ENCODE measurements around the gene PRKD2. TPM values are rescaled to one million over a fixed set of nuclear protein-coding genes. Genes with fewer than 3 reads are reported as not detected.

PRKD2 gene
- total and polyA plus RNA-seq, 2 donors (not counting 1 experiment from before 2014, with no cell fraction given) = 8.1 to 11.6 TPM

- no peak overlapping the region for H2AFZ ChIP-seq (ENCODE audit: low read length)
- peaks cover 7% of the 10 kb centered on the region for H3K36me3 ChIP-seq (ENCODE audit: control insufficient read depth, insufficient read depth, low read length)
- TF ChIP-seq EZH2 (IDR thresholded peaks at IDR 0.05; ENCODE audit: low read length, missing control alignments) = no peak
- TF ChIP-seq CTCF (conservative IDR thresholded peaks at IDR 0.05 in 1 of 2, IDR thresholded peaks at IDR 0.05 in 1 of 2; ENCODE audit: low read depth in 1 of 2, low read length in 2 of 2) = no peak
- H3K9me3 ChIP-seq (ENCODE audit: control insufficient read depth, insufficient read depth, low read depth, low read length) = no peaks in the 10 kb centered on the region
- H3K27me3 ChIP-seq (ENCODE audit: control insufficient read depth, insufficient read depth, low read length) = no peaks in the 10 kb centered on the region
- no peak overlapping the region for H3K27ac ChIP-seq (ENCODE audit: insufficient read depth, low read length)
- no peaks in the 10 kb centered on the region for H4K20me1 ChIP-seq (ENCODE audit: control insufficient read depth, extremely low read depth, insufficient read depth, low read length)
- no peak overlapping the region for H3K9ac ChIP-seq (ENCODE audit: insufficient read depth, low read length)
- peaks cover 3% of the 10 kb centered on the region for H3K4me1 ChIP-seq (ENCODE audit: control insufficient read depth, extremely low read depth, insufficient read depth, low read length)
- no peaks in the 10 kb centered on the region for H3K79me2 ChIP-seq (ENCODE audit: control insufficient read depth, insufficient read depth, low read length)
- no peak overlapping the region for H3K4me3 ChIP-seq (replicated peaks in 1 of 4; ENCODE audit: control extremely low read depth in 1 of 4, insufficient read depth in 1 of 4, low read depth in 3 of 4, low read length in 4 of 4)
- DNase-seq (ENCODE audit: low read depth in 2 of 2) = peak in 1 of 2 donors; percentile 62
- no peak overlapping the region for H3K4me2 ChIP-seq (ENCODE audit: extremely low read depth, insufficient read depth, low read length)
Observed at GRCh38 chr19:46670813-46671212, 46.1 kb downstream of the PRKD2 start.

GRCh38 chr19:46668662-46669061, 48.3 kb downstream of the PRKD2 start:
- no peak overlapping the region for H2AFZ ChIP-seq (ENCODE audit: low read length)
- no peaks in the 10 kb centered on the region for H3K27me3 ChIP-seq (ENCODE audit: control insufficient read depth, insufficient read depth, low read length)
- no peaks in the 10 kb centered on the region for H3K36me3 ChIP-seq (ENCODE audit: control insufficient read depth, insufficient read depth, low read length)
- DNase-seq (ENCODE audit: low read depth in 2 of 2) = no peak
- no peak overlapping the region for H3K27ac ChIP-seq (ENCODE audit: insufficient read depth, low read length)
- H3K9me3 ChIP-seq (ENCODE audit: control insufficient read depth, insufficient read depth, low read depth, low read length) = no peaks in the 10 kb centered on the region
- no peak overlapping the region for H3K9ac ChIP-seq (ENCODE audit: insufficient read depth, low read length)
- TF ChIP-seq CTCF (conservative IDR thresholded peaks at IDR 0.05 in 1 of 2, IDR thresholded peaks at IDR 0.05 in 1 of 2; ENCODE audit: low read depth in 1 of 2, low read length in 2 of 2) = no peak
- TF ChIP-seq EZH2 (IDR thresholded peaks at IDR 0.05; ENCODE audit: low read length, missing control alignments) = no peak
- H4K20me1 ChIP-seq (ENCODE audit: control insufficient read depth, extremely low read depth, insufficient read depth, low read length) = no peaks in the 10 kb centered on the region
- H3K4me2 ChIP-seq (ENCODE audit: extremely low read depth, insufficient read depth, low read length) = no peak overlapping the region
- H3K4me1 ChIP-seq (ENCODE audit: control insufficient read depth, extremely low read depth, insufficient read depth, low read length) = peaks cover 3% of the 10 kb centered on the region
- H3K4me3 ChIP-seq (replicated peaks in 1 of 4; ENCODE audit: control extremely low read depth in 1 of 4, insufficient read depth in 1 of 4, low read depth in 3 of 4, low read length in 4 of 4) = no peak overlapping the region
- H3K79me2 ChIP-seq (ENCODE audit: control insufficient read depth, insufficient read depth, low read length) = no peaks in the 10 kb centered on the region

- Histone ChIP-seq H3K9ac (ENCODE audit: insufficient read depth, low read length) (no peak overlapping the region), H3K9me3 (ENCODE audit: control insufficient read depth, insufficient read depth, low read depth, low read length) (no peaks in the 10 kb centered on the region), H2AFZ (ENCODE audit: low read length) (no peak overlapping the region), H3K4me3 (replicated peaks in 1 of 4; ENCODE audit: control extremely low read depth in 1 of 4, insufficient read depth in 1 of 4, low read depth in 3 of 4, low read length in 4 of 4) (no peak overlapping the region), H4K20me1 (ENCODE audit: control insufficient read depth, extremely low read depth, insufficient read depth, low read length) (no peaks in the 10 kb centered on the region), H3K27ac (ENCODE audit: insufficient read depth, low read length) (no peak overlapping the region), H3K4me1 (ENCODE audit: control insufficient read depth, extremely low read depth, insufficient read depth, low read length) (peaks cover 5% of the 10 kb centered on the region), H3K27me3 (ENCODE audit: control insufficient read depth, insufficient read depth, low read length) (no peaks in the 10 kb centered on the region), H3K4me2 (ENCODE audit: extremely low read depth, insufficient read depth, low read length) (no peak overlapping the region), H3K79me2 (ENCODE audit: control insufficient read depth, insufficient read depth, low read length) (no peaks in the 10 kb centered on the region), H3K36me3 (ENCODE audit: control insufficient read depth, insufficient read depth, low read length) (no peaks in the 10 kb centered on the region)
- TF ChIP-seq CTCF (conservative IDR thresholded peaks at IDR 0.05 in 1 of 2, IDR thresholded peaks at IDR 0.05 in 1 of 2; ENCODE audit: low read depth in 1 of 2, low read length in 2 of 2) (no peak), EZH2 (IDR thresholded peaks at IDR 0.05; ENCODE audit: low read length, missing control alignments) (no peak)
- no peak for DNase-seq (ENCODE audit: low read depth in 2 of 2)
Observed at GRCh38 chr19:46665072-46665471, 51.8 kb downstream of the PRKD2 start.

Data from fibroblast of lung (primary cell).